ENCODE measurements around the gene VAT1L. TPM values are rescaled to one million over a fixed set of nuclear protein-coding genes. Genes with fewer than 3 reads are reported as not detected.

VAT1L gene
- total and polyA plus RNA-seq, 2 donors (not counting 3 experiments of a cell fraction or from before 2014, with no cell fraction given) = 0.46 to 1.5 TPM

GRCh38 chr16:77836801-77837200 lies 48.4 kb downstream of the VAT1L start:
- Histone ChIP-seq H3K4me1 (ENCODE audit: control insufficient read depth, extremely low read depth, insufficient read depth, low read length) (peaks cover 14% of the 10 kb centered on the region), H3K4me3 (replicated peaks in 1 of 3; ENCODE audit: insufficient read depth in 1 of 3, low read depth in 1 of 3, low read length in 3 of 3) (no peak overlapping the region), H4K20me1 (replicated peaks; ENCODE audit: control insufficient read depth, extremely low read depth, insufficient read depth, low read length) (no peaks in the 10 kb centered on the region), H3K36me3 (ENCODE audit: control insufficient read depth in 2 of 2, extremely low read depth in 1 of 2, insufficient read depth in 2 of 2, low read length in 2 of 2) (no peaks in the 10 kb centered on the region), H3K9me1 (replicated peaks; ENCODE audit: control insufficient read depth, extremely low read depth, insufficient read depth, low read length) (no peaks in the 10 kb centered on the region), H3K9me3 (replicated peaks; ENCODE audit: control insufficient read depth, insufficient read depth, low read length) (no peaks in the 10 kb centered on the region), H3K9ac (replicated peaks; ENCODE audit: extremely low read depth, insufficient read depth, low read length) (no peak overlapping the region), H3K27me3 (ENCODE audit: control insufficient read depth in 2 of 2, insufficient read depth in 2 of 2, low read length in 2 of 2) (peaks cover 0 to 8% of the 10 kb centered on the region in 2 experiments), H3K27ac (ENCODE audit: insufficient read depth, low read depth, low read length) (no peak overlapping the region), H3K4me2 (ENCODE audit: insufficient read depth, low read length) (no peak overlapping the region), H3K79me2 (ENCODE audit: control insufficient read depth, insufficient read depth, low read length) (no peaks in the 10 kb centered on the region), H2AFZ (ENCODE audit: low read depth, low read length) (no peak overlapping the region)
- BruUV-seq (replicated peaks) = no TSS peak
- dilution Hi-C loops (cut with MboI; ENCODE audit: extremely low pct_ligation_motif_present, low sequenced_read_pairs) = no loop called here
- TF ChIP-seq FOS (IDR thresholded peaks at IDR 0.05; ENCODE audit: borderline replicate concordance, insufficient read depth, low read length) (no peak), MYC (IDR thresholded peaks at IDR 0.05; ENCODE audit: low read depth, low read length) (no peak), GATA2 (IDR thresholded peaks at IDR 0.05; ENCODE audit: insufficient read depth, insufficient read length, low read depth, low read length) (no peak), CTCF (IDR thresholded peaks at IDR 0.05; ENCODE audit: extremely low read depth in 1 of 2, insufficient read depth in 1 of 2, low read depth in 1 of 2, low read length in 2 of 2) (no peak), MAX (IDR thresholded peaks at IDR 0.05; ENCODE audit: insufficient read depth, insufficient read length) (no peak), EZH2 (IDR thresholded peaks at IDR 0.05; ENCODE audit: borderline replicate concordance, low read depth, low read length, severe bottlenecking) (no peak), POLR2A (IDR thresholded peaks at IDR 0.05; ENCODE audit: low read depth, low read length) (no peak), JUN (IDR thresholded peaks at IDR 0.05; ENCODE audit: borderline replicate concordance, insufficient read depth, insufficient read length, low read depth) (no peak), POLR2AphosphoS5 (IDR thresholded peaks at IDR 0.05; ENCODE audit: insufficient read depth, low read depth, low read length) (no peak)
- no peak for DNase-seq (ENCODE audit: low read depth, low spot score)
- ChIA-PET POLR2A (no interaction called here), CTCF (interaction anchor here (1.5 kb wide), 1 partner anchor 14 kb away, joined by 3 read pairs; no protein-coding TSS in a partner anchor)
- FAIRE-seq = no peak
- intact Hi-C loops (cut with micrococcal nuclease) = no loop called here
